Measurements from ENCODE around the gene KIF5C. TPM values are rescaled to one million over a fixed set of nuclear protein-coding genes. Genes with fewer than 3 reads are reported as not detected.

The KIF5C gene
- total RNA-seq, 1 experiment from 2014 or later, result 1.5 TPM

DNA sequence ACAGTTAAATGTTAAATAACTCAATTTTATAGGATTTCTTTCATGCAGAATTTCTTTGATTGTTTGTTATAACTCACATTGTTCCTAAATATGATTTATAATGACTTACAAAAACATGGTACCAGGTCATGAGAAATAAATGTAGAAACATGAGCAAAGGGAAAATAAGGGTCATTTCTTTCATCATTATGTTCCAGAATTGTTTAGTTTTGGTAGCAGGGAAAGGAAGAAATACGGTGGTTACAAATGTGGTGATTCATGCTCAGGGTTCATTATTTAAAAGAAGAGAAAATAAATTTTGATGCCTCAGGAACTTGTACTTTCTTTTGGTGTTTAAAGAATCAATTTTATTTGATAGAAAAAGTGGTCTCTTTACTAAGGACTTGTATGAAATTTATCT lies 167.9 kb downstream of the KIF5C start:
- no TSS peak for BruUV-seq (replicated peaks)
- intact Hi-C loops (cut with micrococcal nuclease; ENCODE audit: unreplicated experiment), result no loop called here

DNA sequence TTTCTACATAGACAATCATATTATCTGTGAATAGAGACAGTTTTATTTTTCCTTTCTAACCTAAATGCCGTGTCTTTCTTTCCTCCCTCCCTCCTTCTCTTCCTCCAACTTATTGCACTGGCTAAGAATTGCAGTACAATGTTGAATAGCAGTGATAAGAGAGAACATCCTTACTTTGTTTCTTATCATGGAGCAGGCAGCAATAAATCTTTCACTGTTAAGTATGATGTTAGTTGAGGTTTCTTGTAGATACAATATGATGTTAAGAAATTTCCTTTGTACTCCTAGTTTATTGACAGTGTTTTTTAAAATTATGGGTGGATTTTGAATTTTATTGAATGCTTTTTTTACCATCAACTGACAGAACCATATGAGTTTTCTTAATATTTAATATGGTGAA lies 169.5 kb downstream of the KIF5C start:
- H3K27me3 ChIP-seq (replicated peaks; ENCODE audit: control insufficient read depth, insufficient read depth, low read length), result no peaks in the 10 kb centered on the region
- Mint-ChIP-seq H3K36me3 (ENCODE audit: insufficient read depth, unreplicated experiment) (peaks cover 7% of the 10 kb centered on the region), H3K27me3 (ENCODE audit: insufficient read depth, unreplicated experiment) (no peaks in the 10 kb centered on the region), H3K4me3 (ENCODE audit: unreplicated experiment) (no peak overlapping the region), H3K4me1 (ENCODE audit: low read depth, unreplicated experiment) (peaks cover 20% of the 10 kb centered on the region), H3K9me3 (ENCODE audit: unreplicated experiment) (peaks cover 14% of the 10 kb centered on the region), H3K27ac (ENCODE audit: unreplicated experiment) (no peak overlapping the region)
- DNase-seq, result no peak
- ChIA-PET CTCF (no interaction called here), POLR2A (no interaction called here)
- H3K4me3 ChIP-seq (ENCODE audit: low read depth, low read length), result no peak overlapping the region
- no TSS peak for BruUV-seq (replicated peaks)
- H3K36me3 ChIP-seq (ENCODE audit: control insufficient read depth, insufficient read depth, low read length), result peaks cover 2% of the 10 kb centered on the region; the same call in 1 of the 2 replicates
- peaks cover 10% of the 10 kb centered on the region; the same call in 1 of the 2 replicates for H3K9me3 ChIP-seq
- 0 out of 2 replicates have a peak, but pooled peaks cover 8% of the 10 kb centered on the region for H3K4me1 ChIP-seq
- intact Hi-C loops (cut with micrococcal nuclease; ENCODE audit: unreplicated experiment), result no loop called here
- TF ChIP-seq, protein P1, sequence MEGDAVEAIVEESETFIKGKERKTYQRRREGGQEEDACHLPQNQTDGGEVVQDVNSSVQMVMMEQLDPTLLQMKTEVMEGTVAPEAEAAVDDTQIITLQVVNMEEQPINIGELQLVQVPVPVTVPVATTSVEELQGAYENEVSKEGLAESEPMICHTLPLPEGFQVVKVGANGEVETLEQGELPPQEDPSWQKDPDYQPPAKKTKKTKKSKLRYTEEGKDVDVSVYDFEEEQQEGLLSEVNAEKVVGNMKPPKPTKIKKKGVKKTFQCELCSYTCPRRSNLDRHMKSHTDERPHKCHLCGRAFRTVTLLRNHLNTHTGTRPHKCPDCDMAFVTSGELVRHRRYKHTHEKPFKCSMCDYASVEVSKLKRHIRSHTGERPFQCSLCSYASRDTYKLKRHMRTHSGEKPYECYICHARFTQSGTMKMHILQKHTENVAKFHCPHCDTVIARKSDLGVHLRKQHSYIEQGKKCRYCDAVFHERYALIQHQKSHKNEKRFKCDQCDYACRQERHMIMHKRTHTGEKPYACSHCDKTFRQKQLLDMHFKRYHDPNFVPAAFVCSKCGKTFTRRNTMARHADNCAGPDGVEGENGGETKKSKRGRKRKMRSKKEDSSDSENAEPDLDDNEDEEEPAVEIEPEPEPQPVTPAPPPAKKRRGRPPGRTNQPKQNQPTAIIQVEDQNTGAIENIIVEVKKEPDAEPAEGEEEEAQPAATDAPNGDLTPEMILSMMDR (IDR thresholded peaks at IDR 0.05; ENCODE audit: insufficient read depth in 1 of 2, low read depth in 1 of 2, low read length in 1 of 2, severe bottlenecking in 1 of 2, unreplicated experiment in 1 of 2), result no peak

More for the DNA sequence above, 167.9 kb downstream of the KIF5C start:
- CTCF ChIA-PET, result no interaction called here
- H3K9me3 ChIP-seq, result peaks cover 10% of the 10 kb centered on the region; the same call in 1 of the 2 replicates
- POLR2A ChIA-PET, result no interaction called here
- H3K4me3 ChIP-seq (ENCODE audit: low read depth, low read length), result no peak overlapping the region
- H3K9me3 Mint-ChIP-seq (ENCODE audit: unreplicated experiment), result peaks cover 6% of the 10 kb centered on the region
- H3K27ac Mint-ChIP-seq (ENCODE audit: unreplicated experiment), result no peak overlapping the region
- 0 out of 2 replicates have a peak, but pooled peaks cover 5% of the 10 kb centered on the region for H3K4me1 ChIP-seq
- peaks cover 16% of the 10 kb centered on the region for H3K4me1 Mint-ChIP-seq (ENCODE audit: low read depth, unreplicated experiment)
- H3K27me3 Mint-ChIP-seq (ENCODE audit: insufficient read depth, unreplicated experiment), result no peaks in the 10 kb centered on the region
- DNase-seq, result no peak
- H3K4me3 Mint-ChIP-seq (ENCODE audit: unreplicated experiment), result no peak overlapping the region
- H3K36me3 Mint-ChIP-seq (ENCODE audit: insufficient read depth, unreplicated experiment), result peaks cover 6% of the 10 kb centered on the region
- TF ChIP-seq, protein P1 (IDR thresholded peaks at IDR 0.05; ENCODE audit: insufficient read depth in 1 of 2, low read depth in 1 of 2, low read length in 1 of 2, severe bottlenecking in 1 of 2, unreplicated experiment in 1 of 2), result no peak
- H3K36me3 ChIP-seq (ENCODE audit: control insufficient read depth, insufficient read depth, low read length), result peaks cover 2% of the 10 kb centered on the region; the same call in 1 of the 2 replicates
- no peaks in the 10 kb centered on the region for H3K27me3 ChIP-seq (replicated peaks; ENCODE audit: control insufficient read depth, insufficient read depth, low read length)

DNA sequence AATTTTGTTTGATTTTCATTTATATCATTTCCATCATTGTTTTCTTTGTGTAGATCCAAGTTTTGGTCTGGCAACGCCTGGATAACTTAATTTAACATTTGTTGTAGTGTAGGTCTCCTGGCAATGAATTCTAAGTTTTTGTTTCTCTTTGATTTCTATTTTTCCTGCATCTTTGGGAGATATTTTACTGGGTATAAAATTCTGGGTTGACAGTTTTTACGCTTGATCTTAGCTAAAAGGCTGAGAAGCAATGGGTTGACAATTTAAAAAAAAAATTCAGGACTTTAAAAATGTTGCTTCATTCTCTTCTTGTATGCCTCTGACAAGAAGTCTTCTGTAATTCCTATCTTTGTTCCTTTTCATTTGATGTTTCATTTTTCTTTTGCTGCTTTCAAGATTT lies 172.1 kb downstream of the KIF5C start:
- no peak overlapping the region for H3K4me3 Mint-ChIP-seq (ENCODE audit: unreplicated experiment)
- ChIA-PET CTCF (no interaction called here), POLR2A (no interaction called here)
- Histone ChIP-seq H3K4me1 (0 out of 2 replicates have a peak, but pooled peaks cover 12% of the 10 kb centered on the region), H3K4me3 (ENCODE audit: low read depth, low read length) (no peak overlapping the region), H3K9me3 (peaks cover 10% of the 10 kb centered on the region; the same call in 1 of the 2 replicates), H3K36me3 (ENCODE audit: control insufficient read depth, insufficient read depth, low read length) (no peaks in the 10 kb centered on the region), H3K27me3 (replicated peaks; ENCODE audit: control insufficient read depth, insufficient read depth, low read length) (no peaks in the 10 kb centered on the region)
- H3K36me3 Mint-ChIP-seq (ENCODE audit: insufficient read depth, unreplicated experiment), result peaks cover 6% of the 10 kb centered on the region
- H3K27me3 Mint-ChIP-seq (ENCODE audit: insufficient read depth, unreplicated experiment), result no peaks in the 10 kb centered on the region
- peaks cover 23% of the 10 kb centered on the region for H3K4me1 Mint-ChIP-seq (ENCODE audit: low read depth, unreplicated experiment)
- TF ChIP-seq, protein P1 (IDR thresholded peaks at IDR 0.05; ENCODE audit: insufficient read depth in 1 of 2, low read depth in 1 of 2, low read length in 1 of 2, severe bottlenecking in 1 of 2, unreplicated experiment in 1 of 2), result no peak
- intact Hi-C loops (cut with micrococcal nuclease; ENCODE audit: unreplicated experiment), result no loop called here
- no TSS peak for BruUV-seq (replicated peaks)
- no peak overlapping the region for H3K27ac Mint-ChIP-seq (ENCODE audit: unreplicated experiment)
- DNase-seq, result no peak
- peaks cover 14% of the 10 kb centered on the region for H3K9me3 Mint-ChIP-seq (ENCODE audit: unreplicated experiment)

Measured in Caco-2 (cell line).